GM06990 (cell line): ENCODE data around the gene MLLT3.

Experiments
- DNase-seq: peaks from one replicate; pipeline ENCODE4 v3.0.0-alpha.2; 2011; ENCODE audit not compliant: insufficient read length; ENCODE audit errors: extremely low read depth
- H3K27me3 ChIP-seq: replicated peaks from 2 replicates; pipeline ENCODE4 v1.6.0; 2011; ENCODE audit warnings: low read length; ENCODE audit not compliant: control insufficient read depth, insufficient read depth
- H3K36me3 ChIP-seq: 2 replicates; pipeline ENCODE4 v1.5.1; 2011; ENCODE audit warnings: low read length; ENCODE audit not compliant: control insufficient read depth, insufficient read depth
- H3K4me3 ChIP-seq: replicated peaks from 2 replicates; pipeline ENCODE4 v1.5.1; 2011; ENCODE audit warnings: low read depth, mild to moderate bottlenecking, control low read depth, low read length
- TF ChIP-seq, protein P1 (sequence below): IDR thresholded peaks from 2 replicates; pipeline ENCODE4 v1.5.1; 2011; ENCODE audit warnings: low read length, control low read depth, mild to moderate bottlenecking, inconsistent platforms; ENCODE audit not compliant: insufficient read depth, poor library complexity, severe bottlenecking

MLLT3 gene

DNA sequence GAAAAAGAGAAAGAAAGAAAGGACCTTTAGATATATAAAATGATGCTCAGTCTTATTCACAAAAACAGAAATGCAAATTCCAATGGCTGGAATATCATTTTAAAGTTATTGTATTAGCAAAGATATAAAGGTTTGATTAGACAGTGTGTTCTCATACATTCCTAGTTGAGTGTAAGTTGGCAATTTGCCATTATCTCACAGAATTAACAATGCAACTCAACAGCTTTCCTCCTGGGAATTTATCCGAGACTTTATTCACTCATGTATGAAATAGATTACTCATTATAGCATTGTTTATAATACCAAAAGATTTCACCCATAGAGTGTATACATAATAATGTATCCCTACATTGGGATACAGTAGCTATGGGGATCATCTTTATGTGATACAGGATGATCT lies 27.1 kb upstream of the MLLT3 start:
- DNase-seq, result no peak
- TF ChIP-seq, protein P1, sequence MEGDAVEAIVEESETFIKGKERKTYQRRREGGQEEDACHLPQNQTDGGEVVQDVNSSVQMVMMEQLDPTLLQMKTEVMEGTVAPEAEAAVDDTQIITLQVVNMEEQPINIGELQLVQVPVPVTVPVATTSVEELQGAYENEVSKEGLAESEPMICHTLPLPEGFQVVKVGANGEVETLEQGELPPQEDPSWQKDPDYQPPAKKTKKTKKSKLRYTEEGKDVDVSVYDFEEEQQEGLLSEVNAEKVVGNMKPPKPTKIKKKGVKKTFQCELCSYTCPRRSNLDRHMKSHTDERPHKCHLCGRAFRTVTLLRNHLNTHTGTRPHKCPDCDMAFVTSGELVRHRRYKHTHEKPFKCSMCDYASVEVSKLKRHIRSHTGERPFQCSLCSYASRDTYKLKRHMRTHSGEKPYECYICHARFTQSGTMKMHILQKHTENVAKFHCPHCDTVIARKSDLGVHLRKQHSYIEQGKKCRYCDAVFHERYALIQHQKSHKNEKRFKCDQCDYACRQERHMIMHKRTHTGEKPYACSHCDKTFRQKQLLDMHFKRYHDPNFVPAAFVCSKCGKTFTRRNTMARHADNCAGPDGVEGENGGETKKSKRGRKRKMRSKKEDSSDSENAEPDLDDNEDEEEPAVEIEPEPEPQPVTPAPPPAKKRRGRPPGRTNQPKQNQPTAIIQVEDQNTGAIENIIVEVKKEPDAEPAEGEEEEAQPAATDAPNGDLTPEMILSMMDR, result no peak
- H3K4me3 ChIP-seq, result no peak overlapping the region
- H3K27me3 ChIP-seq, result no peaks in the 10 kb centered on the region
- H3K36me3 ChIP-seq, result no peaks in the 10 kb centered on the region

DNA sequence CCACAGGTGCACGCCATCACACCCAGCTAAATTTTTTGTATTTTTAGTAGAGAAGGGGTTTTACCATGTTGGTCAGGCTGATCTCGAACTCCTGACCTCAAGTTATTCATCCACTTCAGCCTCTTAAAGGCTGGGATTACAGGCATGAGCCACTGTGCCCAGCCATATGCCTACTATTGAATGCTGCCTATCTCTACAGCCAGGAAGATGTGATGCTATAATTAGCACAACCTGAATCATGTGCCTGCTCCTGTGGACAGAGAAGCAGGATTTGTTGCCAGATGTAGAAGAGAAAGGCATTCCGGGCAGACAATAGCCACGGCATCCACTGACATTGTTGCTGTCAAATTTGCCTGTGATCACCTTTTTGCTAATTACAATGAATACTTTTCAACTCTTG lies 24.4 kb upstream of the MLLT3 start:
- TF ChIP-seq, protein P1, result no peak
- H3K27me3 ChIP-seq, result no peaks in the 10 kb centered on the region
- DNase-seq, result no peak
- no peak overlapping the region for H3K4me3 ChIP-seq
- H3K36me3 ChIP-seq, result no peaks in the 10 kb centered on the region

DNA sequence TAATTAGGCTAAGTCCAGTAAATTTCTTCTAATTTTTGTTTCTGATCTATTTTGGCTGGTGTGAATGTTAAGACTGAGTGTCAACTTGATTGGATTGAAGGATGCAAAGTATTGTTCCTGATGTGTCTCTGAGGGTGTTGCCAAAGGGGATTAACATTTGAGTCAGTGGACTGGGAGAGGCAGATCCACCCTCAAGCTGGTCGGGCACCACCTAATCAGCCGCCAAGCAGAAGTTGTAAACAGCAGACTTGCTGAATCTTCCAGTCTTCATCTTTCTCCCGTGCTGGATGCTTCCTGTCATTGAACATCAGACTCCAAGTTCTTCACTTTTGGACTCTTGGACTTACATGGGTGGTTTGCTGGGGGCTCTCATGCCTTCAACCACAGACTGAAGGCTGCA lies 21.4 kb upstream of the MLLT3 start:
- no peak for DNase-seq
- no peaks in the 10 kb centered on the region for H3K27me3 ChIP-seq
- TF ChIP-seq, protein P1, result no peak
- no peak overlapping the region for H3K4me3 ChIP-seq
- no peaks in the 10 kb centered on the region for H3K36me3 ChIP-seq

DNA sequence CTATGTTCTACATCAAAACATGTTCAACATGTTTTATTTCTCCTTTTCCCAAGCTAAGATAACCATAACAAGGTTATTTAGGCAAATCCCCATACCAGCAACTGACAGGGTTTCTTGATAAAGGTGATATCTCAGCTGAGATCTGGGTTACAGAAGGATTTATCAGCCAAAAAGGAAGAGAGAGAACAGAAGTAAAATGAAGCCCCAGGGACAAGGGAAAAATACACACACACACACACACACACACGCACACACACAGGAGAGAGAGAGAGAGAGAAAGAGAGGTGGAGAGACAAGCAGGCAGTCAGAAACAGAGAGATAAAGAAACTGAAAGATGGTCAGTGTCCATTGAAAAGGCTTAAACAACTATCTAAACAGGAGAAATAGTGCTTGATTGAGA lies 19.7 kb upstream of the MLLT3 start:
- Histone ChIP-seq H3K27me3 (no peaks in the 10 kb centered on the region), H3K4me3 (no peak overlapping the region), H3K36me3 (no peaks in the 10 kb centered on the region)
- DNase-seq, result no peak
- TF ChIP-seq, protein P1, result no peak

DNA sequence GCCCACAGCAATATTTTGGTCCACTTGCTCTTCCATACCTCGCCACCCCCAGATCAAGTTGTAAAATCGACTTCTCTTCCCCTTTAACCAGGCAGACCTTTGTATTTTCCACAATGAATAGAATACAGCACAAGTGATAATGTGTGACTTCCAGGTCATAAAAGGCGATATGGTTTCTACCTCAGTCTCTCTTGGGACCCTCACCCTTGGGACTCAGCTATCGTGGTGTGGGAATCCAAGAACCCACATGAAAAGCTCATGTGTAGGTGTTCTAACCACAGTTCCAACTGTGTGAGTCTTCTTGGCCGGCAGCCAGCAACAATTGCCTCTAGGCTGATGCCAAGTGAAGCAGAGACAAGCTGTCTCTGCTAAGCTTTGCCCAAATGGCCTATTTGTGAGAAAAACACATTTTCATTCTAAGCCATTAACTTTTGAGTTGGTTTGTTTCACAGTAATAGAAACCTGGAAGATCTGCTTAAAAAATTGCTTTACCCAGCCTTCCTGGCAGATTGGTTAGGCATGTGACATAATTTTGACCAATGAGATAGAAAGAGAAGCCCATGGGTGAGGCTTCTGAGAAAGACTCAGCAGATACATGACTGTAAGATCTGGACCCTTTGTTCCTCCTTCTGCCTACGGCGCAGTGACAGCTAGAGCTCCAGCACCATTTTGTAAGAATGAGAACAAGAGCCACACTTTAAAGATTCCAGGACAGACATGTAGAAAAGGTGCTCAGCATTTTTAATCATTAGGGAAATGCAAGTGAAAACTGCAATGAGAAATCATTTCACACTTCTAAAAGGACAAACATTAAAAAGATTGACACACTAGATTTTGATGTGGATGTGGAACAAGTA lies 18.3 kb upstream of the MLLT3 start:
- Histone ChIP-seq H3K36me3 (no peaks in the 10 kb centered on the region), H3K4me3 (no peak overlapping the region), H3K27me3 (no peaks in the 10 kb centered on the region)
- TF ChIP-seq, protein P1, result no peak
- DNase-seq, result peak; percentile 63
